Measurements from ENCODE around the gene TBC1D5. TPM values are rescaled to one million over a fixed set of nuclear protein-coding genes. Genes with fewer than 3 reads are reported as not detected.
A peak's percentile ranks its signal among the peaks of the same experiment; 100 is the strongest.

The TBC1D5 gene
- total RNA-seq, 3 donors from 2014 or later, result 22.4 to 25.3 (median 25.2) TPM

GRCh38 chr3:17287006-17287689 is 455.3 kb downstream of the TBC1D5 start:
- Mint-ChIP-seq H3K27me3 (ENCODE audit: low read depth) (no peaks in the 10 kb centered on the region), H3K4me3 (no peak overlapping the region), H3K9me3 (no peaks in the 10 kb centered on the region), H3K4me1 (ENCODE audit: low read depth) (no peaks in the 10 kb centered on the region), H3K36me3 (ENCODE audit: insufficient read depth) (peaks cover 27% of the 10 kb centered on the region)
- DNase-seq, result no peak
- no peak for ATAC-seq

DNA sequence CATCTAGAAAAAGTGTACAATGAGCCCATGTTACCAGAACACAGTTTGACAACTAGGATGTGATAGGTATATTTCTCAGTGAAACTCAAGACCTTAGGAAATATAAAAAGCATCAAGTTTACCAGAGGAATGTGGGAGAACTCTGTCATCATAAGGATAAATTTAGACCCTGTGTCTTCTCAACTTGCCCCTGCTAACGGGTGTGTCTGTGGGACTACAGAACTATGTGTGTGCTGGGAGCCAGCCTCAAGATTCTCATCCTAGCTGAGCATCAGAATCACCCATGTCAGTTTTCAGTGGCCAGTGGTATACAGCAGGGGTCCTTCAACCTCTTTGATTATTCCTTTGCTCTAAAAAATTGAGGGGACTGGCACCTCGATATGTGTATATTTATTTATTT is 464.4 kb downstream of the TBC1D5 start:
- no peaks in the 10 kb centered on the region for H3K27me3 Mint-ChIP-seq (ENCODE audit: low read depth)
- ATAC-seq, result no peak
- H3K4me3 Mint-ChIP-seq, result no peak overlapping the region
- H3K36me3 Mint-ChIP-seq (ENCODE audit: insufficient read depth), result peaks cover 14% of the 10 kb centered on the region
- H3K9me3 Mint-ChIP-seq, result no peaks in the 10 kb centered on the region
- H3K4me1 Mint-ChIP-seq (ENCODE audit: low read depth), result no peaks in the 10 kb centered on the region
- no peak for DNase-seq

- H3K4me1 Mint-ChIP-seq (ENCODE audit: low read depth), result no peaks in the 10 kb centered on the region
- no peaks in the 10 kb centered on the region for H3K27me3 Mint-ChIP-seq (ENCODE audit: low read depth)
- H3K36me3 Mint-ChIP-seq (ENCODE audit: insufficient read depth), result peaks cover 5% of the 10 kb centered on the region
- no peak for ATAC-seq
- no peak overlapping the region for H3K4me3 Mint-ChIP-seq
- no peak for DNase-seq
- H3K9me3 Mint-ChIP-seq, result no peaks in the 10 kb centered on the region
Observed at GRCh38 chr3:17266846-17267245, 475.6 kb downstream of the TBC1D5 start.

DNA sequence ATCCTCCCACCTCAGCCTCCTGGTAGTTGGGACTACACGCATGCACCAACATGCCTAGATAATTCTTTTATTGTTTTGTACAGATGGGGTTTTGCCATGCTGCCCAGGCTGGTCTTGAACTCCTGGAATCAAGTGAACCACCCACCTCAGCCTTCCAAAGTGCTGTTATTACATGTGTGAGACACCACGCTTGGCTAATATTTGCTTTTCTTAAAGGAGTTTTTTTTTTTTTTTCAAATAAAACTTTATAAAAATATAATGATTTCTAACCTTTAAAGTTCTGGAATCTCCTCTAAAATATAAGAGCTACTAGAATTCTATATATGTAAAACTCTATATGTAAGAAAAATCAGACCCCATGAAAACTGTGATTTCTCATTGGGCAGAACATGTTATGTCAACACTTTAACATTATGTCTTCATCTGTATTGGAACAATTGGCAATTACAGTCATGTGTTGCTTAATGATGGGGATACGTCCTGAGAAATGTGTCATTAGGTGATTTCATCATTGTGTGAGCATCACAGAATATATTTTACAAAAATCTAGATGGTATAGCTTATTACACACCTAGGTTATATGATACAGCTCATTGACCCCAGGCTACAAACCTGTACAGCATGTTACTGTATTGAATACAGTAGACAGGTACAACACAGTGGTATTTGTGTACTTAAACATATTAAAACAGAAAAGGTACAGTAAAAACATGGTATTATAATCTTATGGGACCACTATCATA is 480.6 kb downstream of the TBC1D5 start:
- H3K27me3 Mint-ChIP-seq (ENCODE audit: low read depth), result no peaks in the 10 kb centered on the region
- ATAC-seq (no peak), DNase-seq (no peak)
- H3K4me3 Mint-ChIP-seq, result no peak overlapping the region
- no peaks in the 10 kb centered on the region for H3K4me1 Mint-ChIP-seq (ENCODE audit: low read depth)
- no peaks in the 10 kb centered on the region for H3K9me3 Mint-ChIP-seq
- no peaks in the 10 kb centered on the region for H3K36me3 Mint-ChIP-seq (ENCODE audit: insufficient read depth)

- H3K36me3 Mint-ChIP-seq (ENCODE audit: insufficient read depth), result no peaks in the 10 kb centered on the region
- no peaks in the 10 kb centered on the region for H3K27me3 Mint-ChIP-seq (ENCODE audit: low read depth)
- no peak overlapping the region for H3K4me3 Mint-ChIP-seq
- no peaks in the 10 kb centered on the region for H3K9me3 Mint-ChIP-seq
- ATAC-seq (no peak), DNase-seq (no peak)
- H3K4me1 Mint-ChIP-seq (ENCODE audit: low read depth), result no peaks in the 10 kb centered on the region
Observed at GRCh38 chr3:17260257-17260656, 482.2 kb downstream of the TBC1D5 start.

DNA sequence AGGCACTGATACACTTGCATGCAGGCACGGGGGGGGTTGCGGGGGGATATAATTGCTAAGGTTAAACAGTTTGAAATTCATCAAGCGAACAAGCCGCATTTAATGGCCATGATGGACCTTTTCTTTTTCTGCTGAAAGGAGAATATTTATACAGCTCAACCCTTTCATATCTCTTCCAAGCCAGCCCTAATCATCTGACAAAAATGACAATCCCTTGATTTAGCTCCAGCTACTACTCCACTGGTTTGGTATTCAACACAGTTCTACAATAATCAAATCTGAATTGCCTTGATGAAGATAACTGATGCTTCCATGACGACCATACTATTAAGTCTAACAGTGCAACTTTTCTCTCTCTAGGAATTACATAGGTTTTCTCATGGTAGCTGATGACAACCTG is 482.7 kb downstream of the TBC1D5 start:
- Mint-ChIP-seq H3K27me3 (ENCODE audit: low read depth) (no peaks in the 10 kb centered on the region), H3K36me3 (ENCODE audit: insufficient read depth) (no peaks in the 10 kb centered on the region), H3K4me1 (ENCODE audit: low read depth) (no peaks in the 10 kb centered on the region), H3K9me3 (no peaks in the 10 kb centered on the region), H3K4me3 (no peak overlapping the region)
- no peak for ATAC-seq
- no peak for DNase-seq

DNA sequence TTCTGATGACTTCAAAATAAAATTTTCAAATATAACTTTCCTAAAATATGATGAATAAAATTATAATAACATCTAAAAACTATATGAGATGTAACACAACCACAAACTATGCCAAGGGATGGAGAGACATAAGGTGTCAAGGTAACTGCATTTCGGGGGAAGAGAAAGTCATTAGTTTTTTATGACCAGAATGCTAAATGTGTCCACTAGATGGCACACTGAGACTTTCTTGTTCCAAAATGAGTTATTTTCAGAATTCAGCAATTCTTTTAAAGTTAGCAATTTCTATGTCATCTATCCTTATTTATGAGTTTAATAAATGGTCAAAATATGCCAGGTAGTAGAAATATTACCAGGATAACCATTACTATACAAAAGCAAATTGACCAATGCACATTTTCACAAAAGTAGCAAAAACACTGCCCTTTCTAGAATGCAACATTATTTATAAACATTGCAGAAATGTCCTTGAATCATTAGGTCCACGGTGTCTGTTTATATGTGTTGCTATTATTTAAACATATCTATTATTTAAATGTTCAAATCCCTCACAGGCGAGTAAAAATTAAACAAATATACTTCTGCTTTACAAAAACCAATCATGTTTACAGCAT is 483.5 kb downstream of the TBC1D5 start:
- DNase-seq (no peak), ATAC-seq (no peak)
- Mint-ChIP-seq H3K9me3 (no peaks in the 10 kb centered on the region), H3K4me1 (ENCODE audit: low read depth) (no peaks in the 10 kb centered on the region), H3K27me3 (ENCODE audit: low read depth) (no peaks in the 10 kb centered on the region), H3K36me3 (ENCODE audit: insufficient read depth) (no peaks in the 10 kb centered on the region), H3K4me3 (no peak overlapping the region)

GRCh38 chr3:17257269-17257668 is 485.2 kb downstream of the TBC1D5 start:
- Mint-ChIP-seq H3K4me1 (ENCODE audit: low read depth) (no peaks in the 10 kb centered on the region), H3K36me3 (ENCODE audit: insufficient read depth) (no peaks in the 10 kb centered on the region), H3K4me3 (no peak overlapping the region), H3K27me3 (ENCODE audit: low read depth) (no peaks in the 10 kb centered on the region), H3K9me3 (no peaks in the 10 kb centered on the region)
- no peak for ATAC-seq
- DNase-seq, result no peak

GRCh38 chr3:17243621-17244020 is 498.8 kb downstream of the TBC1D5 start:
- Mint-ChIP-seq H3K4me3 (no peak overlapping the region), H3K4me1 (ENCODE audit: low read depth) (no peaks in the 10 kb centered on the region), H3K27me3 (ENCODE audit: low read depth) (no peaks in the 10 kb centered on the region), H3K9me3 (no peaks in the 10 kb centered on the region), H3K36me3 (ENCODE audit: insufficient read depth) (no peaks in the 10 kb centered on the region)
- DNase-seq (no peak), ATAC-seq (no peak)

- no peak for DNase-seq
Observed at GRCh38 chr3:17239417-17239816, 503.0 kb downstream of the TBC1D5 start.

DNA sequence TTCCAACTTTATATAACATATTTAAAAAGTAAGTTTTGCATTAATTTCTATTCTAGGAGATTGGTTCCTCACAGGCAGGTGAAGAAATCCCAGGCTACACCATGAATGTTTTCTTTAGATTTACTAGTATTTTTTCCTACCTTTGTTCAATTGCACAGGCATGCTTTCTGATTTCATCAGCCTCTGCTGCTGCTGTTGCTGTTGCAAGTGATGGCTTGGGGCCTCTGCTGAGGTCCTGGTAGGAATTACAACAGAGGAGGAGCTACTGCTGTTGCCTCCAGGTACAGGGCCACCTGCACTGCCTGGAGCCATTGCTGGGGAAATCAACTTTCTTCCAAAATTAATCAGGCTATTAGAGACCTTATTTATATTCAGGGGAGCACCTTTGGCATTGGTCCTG is 504.4 kb downstream of the TBC1D5 start:
- Mint-ChIP-seq H3K27me3 (ENCODE audit: low read depth) (no peaks in the 10 kb centered on the region), H3K4me3 (no peak overlapping the region), H3K9me3 (no peaks in the 10 kb centered on the region), H3K4me1 (ENCODE audit: low read depth) (peaks cover 20% of the 10 kb centered on the region), H3K36me3 (ENCODE audit: insufficient read depth) (peaks cover 2% of the 10 kb centered on the region)
- no peak for DNase-seq
- no peak for ATAC-seq

More at GRCh38 chr3:17239417-17239816, 503.0 kb downstream of the TBC1D5 start:
- Mint-ChIP-seq H3K27me3 (ENCODE audit: low read depth) (no peaks in the 10 kb centered on the region), H3K4me3 (no peak overlapping the region), H3K36me3 (ENCODE audit: insufficient read depth) (peaks cover 2% of the 10 kb centered on the region), H3K9me3 (no peaks in the 10 kb centered on the region), H3K4me1 (ENCODE audit: low read depth) (peaks cover 10% of the 10 kb centered on the region)
- no peak for ATAC-seq

DNA sequence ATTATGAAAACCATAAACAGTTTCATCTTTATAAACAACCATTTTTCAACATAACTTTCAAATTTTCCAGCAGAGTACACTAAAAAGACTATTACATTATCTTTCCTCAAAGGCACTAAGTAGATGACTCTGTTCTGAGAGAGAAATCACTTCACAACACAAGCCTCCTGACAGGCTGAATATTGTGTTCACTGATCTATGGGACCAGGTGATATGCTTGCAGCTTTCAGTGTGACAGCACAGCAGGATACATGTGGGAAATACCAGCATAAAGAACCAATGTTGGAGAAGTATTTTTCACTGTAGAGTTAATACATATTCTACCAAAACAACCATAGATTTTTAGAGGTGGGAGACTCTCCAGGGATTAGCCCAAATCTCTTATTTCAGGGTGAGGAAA is 507.1 kb downstream of the TBC1D5 start:
- no peak for ATAC-seq
- no peaks in the 10 kb centered on the region for H3K27me3 Mint-ChIP-seq (ENCODE audit: low read depth)
- H3K4me3 Mint-ChIP-seq, result no peak overlapping the region
- peaks cover 2% of the 10 kb centered on the region for H3K36me3 Mint-ChIP-seq (ENCODE audit: insufficient read depth)
- no peak for DNase-seq
- no peaks in the 10 kb centered on the region for H3K9me3 Mint-ChIP-seq
- H3K4me1 Mint-ChIP-seq (ENCODE audit: low read depth), result peaks cover 21% of the 10 kb centered on the region

DNA sequence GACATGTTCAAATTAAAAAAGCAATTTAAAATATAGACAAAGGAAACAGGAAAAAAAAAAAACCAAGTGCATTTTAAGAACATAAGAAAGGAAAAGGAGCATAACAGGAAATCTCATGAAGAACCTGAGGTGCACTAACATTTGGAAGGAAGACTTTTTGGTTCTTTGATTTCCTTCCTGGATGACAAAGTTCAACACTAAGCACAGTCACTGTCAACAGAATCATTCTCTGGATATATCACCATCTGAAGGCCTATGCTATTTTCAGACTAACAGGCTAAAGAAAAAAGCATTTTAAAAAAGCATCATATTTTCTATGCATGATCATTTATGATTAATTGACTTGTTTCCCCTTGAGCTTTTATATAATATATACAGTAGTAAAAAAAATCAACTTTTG is 508.0 kb downstream of the TBC1D5 start:
- DNase-seq, result no peak
- Mint-ChIP-seq H3K36me3 (ENCODE audit: insufficient read depth) (peaks cover 2% of the 10 kb centered on the region), H3K4me1 (ENCODE audit: low read depth) (peaks cover 21% of the 10 kb centered on the region), H3K4me3 (no peak overlapping the region), H3K27me3 (ENCODE audit: low read depth) (no peaks in the 10 kb centered on the region), H3K9me3 (no peaks in the 10 kb centered on the region)
- no peak for ATAC-seq

- Mint-ChIP-seq H3K4me3 (no peak overlapping the region), H3K36me3 (ENCODE audit: insufficient read depth) (peaks cover 2% of the 10 kb centered on the region), H3K4me1 (ENCODE audit: low read depth) (peaks cover 21% of the 10 kb centered on the region), H3K27me3 (ENCODE audit: low read depth) (no peaks in the 10 kb centered on the region), H3K9me3 (no peaks in the 10 kb centered on the region)
- DNase-seq, result peak; percentile 7
- peak; percentile 97 for ATAC-seq
Observed at GRCh38 chr3:17233398-17233800, 509.0 kb downstream of the TBC1D5 start.

- H3K4me3 Mint-ChIP-seq, result no peak overlapping the region
- H3K4me1 Mint-ChIP-seq (ENCODE audit: low read depth), result peaks cover 21% of the 10 kb centered on the region
- peaks cover 1% of the 10 kb centered on the region for H3K36me3 Mint-ChIP-seq (ENCODE audit: insufficient read depth)
- no peak for DNase-seq
- H3K27me3 Mint-ChIP-seq (ENCODE audit: low read depth), result no peaks in the 10 kb centered on the region
- H3K9me3 Mint-ChIP-seq, result no peaks in the 10 kb centered on the region
- no peak for ATAC-seq
Observed at GRCh38 chr3:17232442-17232841, 510.0 kb downstream of the TBC1D5 start.
